Measurements from ENCODE around the gene PURA. TPM values are rescaled to one million over a fixed set of nuclear protein-coding genes. Genes with fewer than 3 reads are reported as not detected.
A peak's percentile ranks its signal among the peaks of the same experiment; 100 is the strongest.

Gene PURA
- total RNA-seq, 1 donor from 2014 or later: 9.2 TPM

DNA sequence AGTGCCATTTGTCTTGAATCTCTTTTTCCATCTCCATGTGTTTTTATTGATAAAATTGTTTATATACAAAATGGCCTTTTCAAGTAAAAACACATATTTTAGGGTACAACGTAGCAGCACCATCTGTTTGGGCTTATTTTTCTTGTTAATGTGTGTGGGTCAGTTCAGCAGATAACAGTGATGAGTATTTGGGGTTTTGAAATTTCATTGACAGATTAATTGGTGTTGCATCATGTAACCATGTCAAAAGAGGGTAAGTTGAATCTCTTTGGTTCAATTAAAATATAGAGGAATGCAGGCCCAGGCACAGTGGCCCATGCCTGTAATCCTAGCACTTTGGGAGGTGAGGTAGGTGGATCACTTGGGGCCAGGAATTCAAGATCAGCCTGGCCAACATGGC lies 20.0 kb upstream of the PURA start:
- Mint-ChIP-seq H3K4me3 (ENCODE audit: unreplicated experiment) (no peak overlapping the region), H3K27ac (ENCODE audit: unreplicated experiment) (peak overlapping the region; percentile 10), H3K27me3 (ENCODE audit: low read depth, unreplicated experiment) (peaks cover 19% of the 10 kb centered on the region), H3K4me1 (ENCODE audit: low read depth, unreplicated experiment) (no peaks in the 10 kb centered on the region), H3K36me3 (ENCODE audit: low read depth, unreplicated experiment) (no peaks in the 10 kb centered on the region), H3K9me3 (ENCODE audit: unreplicated experiment) (peaks cover 24% of the 10 kb centered on the region)
- Histone ChIP-seq H3K4me1 (ENCODE audit: insufficient read depth, low read length) (no peaks in the 10 kb centered on the region), H3K9me3 (ENCODE audit: insufficient read depth, low read depth, low read length) (no peaks in the 10 kb centered on the region), H3K27ac (ENCODE audit: low read depth, low read length) (no peak overlapping the region), H4K20me1 (ENCODE audit: insufficient read depth, low read length) (no peaks in the 10 kb centered on the region), H3K79me2 (ENCODE audit: insufficient read depth, low read length) (no peaks in the 10 kb centered on the region), H3K36me3 (ENCODE audit: insufficient read depth, low read length) (no peaks in the 10 kb centered on the region), H2AFZ (ENCODE audit: low read depth, low read length) (no peak overlapping the region), H3K4me3 (ENCODE audit: insufficient read depth, low read depth, low read length) (no peak overlapping the region), H3K27me3 (ENCODE audit: insufficient read depth, low read length) (peaks cover 8% of the 10 kb centered on the region), H3K4me2 (ENCODE audit: low read length) (no peak overlapping the region), H3K9ac (ENCODE audit: low read length) (no peak overlapping the region)
- TF ChIP-seq, protein P1, sequence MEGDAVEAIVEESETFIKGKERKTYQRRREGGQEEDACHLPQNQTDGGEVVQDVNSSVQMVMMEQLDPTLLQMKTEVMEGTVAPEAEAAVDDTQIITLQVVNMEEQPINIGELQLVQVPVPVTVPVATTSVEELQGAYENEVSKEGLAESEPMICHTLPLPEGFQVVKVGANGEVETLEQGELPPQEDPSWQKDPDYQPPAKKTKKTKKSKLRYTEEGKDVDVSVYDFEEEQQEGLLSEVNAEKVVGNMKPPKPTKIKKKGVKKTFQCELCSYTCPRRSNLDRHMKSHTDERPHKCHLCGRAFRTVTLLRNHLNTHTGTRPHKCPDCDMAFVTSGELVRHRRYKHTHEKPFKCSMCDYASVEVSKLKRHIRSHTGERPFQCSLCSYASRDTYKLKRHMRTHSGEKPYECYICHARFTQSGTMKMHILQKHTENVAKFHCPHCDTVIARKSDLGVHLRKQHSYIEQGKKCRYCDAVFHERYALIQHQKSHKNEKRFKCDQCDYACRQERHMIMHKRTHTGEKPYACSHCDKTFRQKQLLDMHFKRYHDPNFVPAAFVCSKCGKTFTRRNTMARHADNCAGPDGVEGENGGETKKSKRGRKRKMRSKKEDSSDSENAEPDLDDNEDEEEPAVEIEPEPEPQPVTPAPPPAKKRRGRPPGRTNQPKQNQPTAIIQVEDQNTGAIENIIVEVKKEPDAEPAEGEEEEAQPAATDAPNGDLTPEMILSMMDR (IDR thresholded peaks at IDR 0.05; ENCODE audit: insufficient read depth, low read depth, low read length): no peak
- no peak for TF ChIP-seq EZH2 (IDR thresholded peaks at IDR 0.05; ENCODE audit: insufficient read depth, low read length)
- no peak for FAIRE-seq
- no peak for DNase-seq (ENCODE audit: low read depth)

DNA sequence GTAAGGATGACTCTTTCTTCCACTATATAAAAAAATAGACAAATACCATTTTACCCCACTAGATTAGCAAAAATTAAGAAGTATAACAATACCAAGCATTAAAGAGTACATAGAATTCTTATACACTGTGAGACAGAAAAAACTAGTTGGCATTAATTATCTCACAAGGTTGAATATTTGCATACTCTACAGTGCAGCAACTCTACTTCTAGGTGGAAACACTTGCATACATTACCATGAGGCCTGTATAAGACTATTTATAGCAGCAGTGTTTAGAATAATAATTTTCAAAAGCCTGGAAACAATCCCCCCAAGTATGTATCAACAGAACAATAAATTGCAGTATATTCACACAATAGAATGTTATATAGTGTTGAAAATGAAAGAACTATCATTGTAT lies 19.0 kb upstream of the PURA start:
- Mint-ChIP-seq H3K27me3 (ENCODE audit: low read depth, unreplicated experiment) (peaks cover 17% of the 10 kb centered on the region), H3K9me3 (ENCODE audit: unreplicated experiment) (peaks cover 16% of the 10 kb centered on the region), H3K4me3 (ENCODE audit: unreplicated experiment) (no peak overlapping the region), H3K36me3 (ENCODE audit: low read depth, unreplicated experiment) (no peaks in the 10 kb centered on the region), H3K4me1 (ENCODE audit: low read depth, unreplicated experiment) (no peaks in the 10 kb centered on the region), H3K27ac (ENCODE audit: unreplicated experiment) (no peak overlapping the region)
- DNase-seq (ENCODE audit: low read depth): no peak
- Histone ChIP-seq H3K27me3 (ENCODE audit: insufficient read depth, low read length) (peaks cover 8% of the 10 kb centered on the region), H3K79me2 (ENCODE audit: insufficient read depth, low read length) (no peaks in the 10 kb centered on the region), H2AFZ (ENCODE audit: low read depth, low read length) (no peak overlapping the region), H3K9me3 (ENCODE audit: insufficient read depth, low read depth, low read length) (no peaks in the 10 kb centered on the region), H3K36me3 (ENCODE audit: insufficient read depth, low read length) (no peaks in the 10 kb centered on the region), H3K4me3 (ENCODE audit: insufficient read depth, low read depth, low read length) (no peak overlapping the region), H3K4me1 (ENCODE audit: insufficient read depth, low read length) (no peaks in the 10 kb centered on the region), H3K27ac (ENCODE audit: low read depth, low read length) (no peak overlapping the region), H3K9ac (ENCODE audit: low read length) (no peak overlapping the region), H4K20me1 (ENCODE audit: insufficient read depth, low read length) (no peaks in the 10 kb centered on the region), H3K4me2 (ENCODE audit: low read length) (no peak overlapping the region)
- no peak for FAIRE-seq
- no peak for TF ChIP-seq EZH2 (IDR thresholded peaks at IDR 0.05; ENCODE audit: insufficient read depth, low read length)
- TF ChIP-seq, protein P1 (IDR thresholded peaks at IDR 0.05; ENCODE audit: insufficient read depth, low read depth, low read length): no peak

DNA sequence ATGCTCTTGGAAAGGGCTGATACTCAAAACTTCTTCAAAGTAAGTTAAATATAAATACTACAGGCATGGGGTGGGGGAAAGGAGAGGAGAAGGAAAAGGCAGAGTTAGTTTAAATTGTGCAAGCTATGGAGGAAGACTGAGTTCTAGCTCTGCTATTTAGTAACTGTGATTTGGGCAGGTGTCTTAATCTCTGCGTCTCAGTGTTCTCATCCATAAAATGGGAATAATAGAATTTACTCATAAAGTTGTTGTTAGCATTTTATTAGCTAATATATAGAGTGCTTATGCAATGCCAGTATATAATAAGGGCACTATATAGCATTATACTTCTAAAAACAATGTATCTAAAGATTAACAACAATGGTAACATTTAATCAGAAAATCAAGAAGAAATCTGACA lies 12.7 kb upstream of the PURA start:
- Mint-ChIP-seq H3K36me3 (ENCODE audit: low read depth, unreplicated experiment) (no peaks in the 10 kb centered on the region), H3K27me3 (ENCODE audit: low read depth, unreplicated experiment) (peaks cover 49% of the 10 kb centered on the region), H3K4me1 (ENCODE audit: low read depth, unreplicated experiment) (no peaks in the 10 kb centered on the region), H3K27ac (ENCODE audit: unreplicated experiment) (no peak overlapping the region), H3K9me3 (ENCODE audit: unreplicated experiment) (no peaks in the 10 kb centered on the region), H3K4me3 (ENCODE audit: unreplicated experiment) (no peak overlapping the region)
- DNase-seq (ENCODE audit: low read depth) (no peak), FAIRE-seq (no peak)
- no peaks in the 10 kb centered on the region for H4K20me1 ChIP-seq (ENCODE audit: insufficient read depth, low read length)
- H3K79me2 ChIP-seq (ENCODE audit: insufficient read depth, low read length): no peaks in the 10 kb centered on the region
- no peaks in the 10 kb centered on the region for H3K9me3 ChIP-seq (ENCODE audit: insufficient read depth, low read depth, low read length)
- TF ChIP-seq, protein P1 (IDR thresholded peaks at IDR 0.05; ENCODE audit: insufficient read depth, low read depth, low read length): no peak
- TF ChIP-seq EZH2 (IDR thresholded peaks at IDR 0.05; ENCODE audit: insufficient read depth, low read length): no peak
- H3K4me3 ChIP-seq (ENCODE audit: insufficient read depth, low read depth, low read length): no peak overlapping the region
- no peak overlapping the region for H3K27ac ChIP-seq (ENCODE audit: low read depth, low read length)
- no peak overlapping the region for H2AFZ ChIP-seq (ENCODE audit: low read depth, low read length)
- no peaks in the 10 kb centered on the region for H3K36me3 ChIP-seq (ENCODE audit: insufficient read depth, low read length)
- no peak overlapping the region for H3K4me2 ChIP-seq (ENCODE audit: low read length)
- no peak overlapping the region for H3K9ac ChIP-seq (ENCODE audit: low read length)
- H3K4me1 ChIP-seq (ENCODE audit: insufficient read depth, low read length): no peaks in the 10 kb centered on the region
- peaks cover 38% of the 10 kb centered on the region for H3K27me3 ChIP-seq (ENCODE audit: insufficient read depth, low read length)
